Panc1 (cell line): Measurements from ENCODE around the gene AGPAT1.

ENCODE experiments used
- POLR2AphosphoS5 ChIP-seq: IDR thresholded peaks from 2 replicates; pipeline ENCODE4 v1.6.1; 2012; ENCODE audit warnings: mild to moderate bottlenecking, low read depth, low read length, moderate library complexity
- SIN3A ChIP-seq: IDR thresholded peaks from 2 replicates; pipeline ENCODE4 v1.6.1; 2012; ENCODE audit warnings: low read depth, mild to moderate bottlenecking, low read length, moderate library complexity, borderline replicate concordance; ENCODE audit not compliant: insufficient read depth
- TF ChIP-seq, protein P1 (sequence below): fragments of 450-650 bp; IDR thresholded peaks from 2 replicates; pipeline ENCODE4 v1.5.1; 2017; ENCODE audit warnings: mild to moderate bottlenecking

DNA sequence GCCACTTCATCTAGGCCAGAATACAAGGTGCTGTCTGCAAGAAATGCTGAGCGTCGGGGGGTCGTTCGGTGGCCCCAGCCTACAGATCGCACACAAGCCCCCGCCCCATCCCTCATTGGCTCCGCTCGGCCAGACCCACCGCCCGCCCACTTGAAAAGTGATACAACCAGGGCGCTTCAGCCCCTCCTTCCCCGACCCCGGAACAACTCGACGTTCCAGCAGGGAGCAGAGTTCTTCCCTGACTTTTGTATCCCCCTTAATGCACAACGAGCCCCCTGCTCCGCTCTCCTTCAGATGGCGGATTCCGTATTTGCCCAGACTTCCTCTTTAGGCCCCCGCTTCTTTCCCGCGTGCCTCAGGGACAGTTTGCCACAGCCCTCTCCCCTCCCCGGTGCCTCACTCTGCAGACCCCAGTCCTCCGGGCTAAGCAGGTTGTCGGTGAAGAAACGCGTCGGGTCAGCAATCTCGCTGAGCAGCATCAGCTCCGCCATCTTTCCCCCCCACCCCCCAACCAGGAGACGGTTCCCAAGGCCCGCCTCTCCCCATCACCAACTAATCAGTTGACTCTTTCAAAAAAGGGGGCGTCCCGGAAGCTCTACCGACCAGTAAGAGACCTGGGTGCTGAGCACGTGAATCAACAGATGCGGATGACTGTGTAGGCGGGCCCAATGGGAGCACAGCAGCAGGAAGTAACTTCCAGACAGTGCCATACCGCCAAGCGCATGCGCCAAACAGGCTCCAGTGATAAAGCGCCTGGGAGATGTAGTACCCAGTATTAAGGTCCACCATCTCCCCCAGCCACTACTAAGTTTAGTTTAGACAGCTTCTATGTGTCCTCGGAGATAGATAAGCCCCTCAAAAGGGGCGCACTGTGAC is 47.9 kb downstream of the AGPAT1 start, which contains the start of gene ATF6B:
- TF ChIP-seq, protein P1, sequence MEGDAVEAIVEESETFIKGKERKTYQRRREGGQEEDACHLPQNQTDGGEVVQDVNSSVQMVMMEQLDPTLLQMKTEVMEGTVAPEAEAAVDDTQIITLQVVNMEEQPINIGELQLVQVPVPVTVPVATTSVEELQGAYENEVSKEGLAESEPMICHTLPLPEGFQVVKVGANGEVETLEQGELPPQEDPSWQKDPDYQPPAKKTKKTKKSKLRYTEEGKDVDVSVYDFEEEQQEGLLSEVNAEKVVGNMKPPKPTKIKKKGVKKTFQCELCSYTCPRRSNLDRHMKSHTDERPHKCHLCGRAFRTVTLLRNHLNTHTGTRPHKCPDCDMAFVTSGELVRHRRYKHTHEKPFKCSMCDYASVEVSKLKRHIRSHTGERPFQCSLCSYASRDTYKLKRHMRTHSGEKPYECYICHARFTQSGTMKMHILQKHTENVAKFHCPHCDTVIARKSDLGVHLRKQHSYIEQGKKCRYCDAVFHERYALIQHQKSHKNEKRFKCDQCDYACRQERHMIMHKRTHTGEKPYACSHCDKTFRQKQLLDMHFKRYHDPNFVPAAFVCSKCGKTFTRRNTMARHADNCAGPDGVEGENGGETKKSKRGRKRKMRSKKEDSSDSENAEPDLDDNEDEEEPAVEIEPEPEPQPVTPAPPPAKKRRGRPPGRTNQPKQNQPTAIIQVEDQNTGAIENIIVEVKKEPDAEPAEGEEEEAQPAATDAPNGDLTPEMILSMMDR: no peak
- TF ChIP-seq POLR2AphosphoS5 (0 out of 2 replicates have a peak, but pooled peaks have one; percentile 35), SIN3A (peak; percentile 83; the same call in 1 of the 2 replicates)
